Subcutaneous adipose tissue (tissue), 4 donors: Measurements from ENCODE around the gene GPATCH3. TPM values are rescaled to one million over a fixed set of nuclear protein-coding genes. Genes with fewer than 3 reads are reported as not detected.

Experiments used
- total RNA-seq, 4 donors: library from RNA; depleted of rRNA; stranded (reverse); fragments of >200 nt; gene quantifications; one replicate each; pipeline ENCODE4 v1.1.0, GENCODE V29; 2016
- TF ChIP-seq, protein P1 (sequence below): fragments of 450-650 bp; IDR thresholded peaks from one replicate; pipeline ENCODE4 v1.5.1; 2016; ENCODE audit warnings: low read depth, mild to moderate bottlenecking, control low read depth, antibody characterized with exemption, moderate library complexity

Gene GPATCH3
- total RNA-seq, 4 donors from 2014 or later: 6.2 to 20.9 (median 14.4) TPM

DNA sequence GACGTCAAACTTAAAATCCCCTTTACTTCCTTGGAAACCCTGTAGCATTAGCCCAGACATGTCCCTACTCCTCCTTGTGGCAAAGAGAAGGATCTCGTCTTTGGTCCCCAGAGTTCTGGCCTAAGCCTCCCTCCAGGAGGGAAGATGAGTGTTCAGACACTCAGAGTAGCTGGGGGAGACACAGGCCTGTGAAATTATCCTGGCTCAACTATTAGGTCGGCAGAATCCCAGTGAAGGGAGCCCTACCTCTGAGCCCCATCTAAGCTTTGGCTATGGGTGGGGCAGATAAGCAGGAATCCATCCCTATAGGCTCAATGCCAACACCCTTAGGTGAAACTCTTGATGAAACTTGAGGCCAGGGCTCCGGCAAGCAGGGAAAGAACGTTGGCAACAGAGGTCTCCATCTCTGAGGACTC lies 39.0 kb downstream of the GPATCH3 start:
- TF ChIP-seq, protein P1, sequence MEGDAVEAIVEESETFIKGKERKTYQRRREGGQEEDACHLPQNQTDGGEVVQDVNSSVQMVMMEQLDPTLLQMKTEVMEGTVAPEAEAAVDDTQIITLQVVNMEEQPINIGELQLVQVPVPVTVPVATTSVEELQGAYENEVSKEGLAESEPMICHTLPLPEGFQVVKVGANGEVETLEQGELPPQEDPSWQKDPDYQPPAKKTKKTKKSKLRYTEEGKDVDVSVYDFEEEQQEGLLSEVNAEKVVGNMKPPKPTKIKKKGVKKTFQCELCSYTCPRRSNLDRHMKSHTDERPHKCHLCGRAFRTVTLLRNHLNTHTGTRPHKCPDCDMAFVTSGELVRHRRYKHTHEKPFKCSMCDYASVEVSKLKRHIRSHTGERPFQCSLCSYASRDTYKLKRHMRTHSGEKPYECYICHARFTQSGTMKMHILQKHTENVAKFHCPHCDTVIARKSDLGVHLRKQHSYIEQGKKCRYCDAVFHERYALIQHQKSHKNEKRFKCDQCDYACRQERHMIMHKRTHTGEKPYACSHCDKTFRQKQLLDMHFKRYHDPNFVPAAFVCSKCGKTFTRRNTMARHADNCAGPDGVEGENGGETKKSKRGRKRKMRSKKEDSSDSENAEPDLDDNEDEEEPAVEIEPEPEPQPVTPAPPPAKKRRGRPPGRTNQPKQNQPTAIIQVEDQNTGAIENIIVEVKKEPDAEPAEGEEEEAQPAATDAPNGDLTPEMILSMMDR: no peak

DNA sequence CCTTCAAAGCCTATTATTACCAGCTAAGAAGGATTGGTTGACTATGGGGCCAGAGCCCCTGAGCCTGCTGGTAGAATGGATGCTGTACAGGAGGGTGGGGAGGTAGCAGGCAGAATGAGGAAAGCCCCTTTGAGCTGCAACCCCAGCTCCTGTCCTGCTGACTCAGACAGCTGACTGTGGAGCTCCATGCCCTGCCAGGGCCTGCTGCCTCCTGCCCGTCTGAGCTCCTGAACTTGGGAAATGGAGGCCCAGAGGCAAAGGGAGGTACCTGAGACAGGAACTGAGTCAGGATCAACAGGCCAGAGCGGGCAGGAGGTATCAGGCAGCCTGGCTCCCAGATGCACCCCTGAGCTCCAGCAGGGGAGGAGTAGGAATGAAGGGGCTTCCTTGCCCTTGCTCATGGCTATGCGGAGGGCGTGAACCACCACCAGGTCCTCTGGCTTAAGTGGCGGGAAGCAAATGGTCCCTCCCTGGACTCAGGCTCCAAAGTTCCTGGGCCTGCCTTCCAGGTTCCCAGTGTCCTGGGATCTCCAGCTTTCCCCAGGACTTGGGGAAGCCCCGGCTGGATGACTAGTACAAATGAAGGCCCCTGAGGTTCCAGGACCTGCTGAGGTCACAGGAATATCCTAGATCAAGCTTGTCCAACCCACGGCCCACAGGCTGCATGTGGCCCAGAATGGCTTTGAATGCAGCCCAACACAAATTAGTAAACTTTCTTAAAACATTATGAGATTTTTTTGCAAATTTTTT lies 41.2 kb downstream of the GPATCH3 start:
- TF ChIP-seq, protein P1: no peak

DNA sequence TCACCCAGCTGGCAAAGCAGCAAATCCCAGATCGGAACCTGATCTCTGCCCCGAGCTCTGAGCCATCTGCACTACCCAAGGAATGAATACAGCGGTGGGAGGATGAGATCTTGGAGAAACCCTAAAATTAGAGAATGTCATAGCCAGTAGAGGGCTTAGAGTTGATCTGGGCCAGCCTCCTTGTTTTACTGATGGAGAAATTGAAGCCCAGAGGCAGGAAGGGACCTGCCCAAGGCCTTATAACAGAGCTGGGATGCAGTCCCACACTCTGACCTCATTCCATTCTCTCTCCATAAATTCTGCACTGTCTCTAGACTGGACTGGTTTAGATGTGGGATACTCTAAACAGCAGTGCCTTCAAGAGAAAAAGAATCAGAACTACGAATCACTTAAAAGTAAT lies 42.1 kb downstream of the GPATCH3 start:
- TF ChIP-seq, protein P1: no peak

DNA sequence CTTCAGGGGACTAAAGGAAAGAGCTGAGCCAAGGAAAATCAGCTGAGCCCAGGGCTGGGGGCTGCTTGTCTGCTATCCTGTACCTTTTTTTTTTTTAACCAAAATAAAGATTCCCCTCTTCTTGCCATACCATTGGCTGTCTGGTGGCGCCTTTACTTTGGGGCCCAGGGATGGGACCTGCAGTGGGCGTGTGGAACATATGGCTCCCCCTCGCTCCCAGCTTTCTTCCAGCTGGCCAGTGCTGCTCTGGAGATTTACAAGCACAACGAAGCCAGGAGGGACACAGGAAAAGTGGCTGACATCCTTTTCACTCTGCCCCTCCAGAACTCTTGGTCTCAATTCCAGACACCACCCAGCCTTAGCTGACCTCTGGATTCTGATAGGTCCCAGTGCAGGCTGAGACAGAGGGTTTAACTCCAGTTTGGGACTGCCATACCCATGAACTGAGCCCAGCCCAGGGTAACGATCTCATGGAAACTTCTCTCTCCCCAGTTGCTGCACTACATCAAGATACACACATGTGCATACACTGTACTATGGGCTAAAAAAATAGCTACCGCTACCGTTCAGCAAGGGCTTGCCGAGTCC lies 42.7 kb downstream of the GPATCH3 start:
- TF ChIP-seq, protein P1: no peak

DNA sequence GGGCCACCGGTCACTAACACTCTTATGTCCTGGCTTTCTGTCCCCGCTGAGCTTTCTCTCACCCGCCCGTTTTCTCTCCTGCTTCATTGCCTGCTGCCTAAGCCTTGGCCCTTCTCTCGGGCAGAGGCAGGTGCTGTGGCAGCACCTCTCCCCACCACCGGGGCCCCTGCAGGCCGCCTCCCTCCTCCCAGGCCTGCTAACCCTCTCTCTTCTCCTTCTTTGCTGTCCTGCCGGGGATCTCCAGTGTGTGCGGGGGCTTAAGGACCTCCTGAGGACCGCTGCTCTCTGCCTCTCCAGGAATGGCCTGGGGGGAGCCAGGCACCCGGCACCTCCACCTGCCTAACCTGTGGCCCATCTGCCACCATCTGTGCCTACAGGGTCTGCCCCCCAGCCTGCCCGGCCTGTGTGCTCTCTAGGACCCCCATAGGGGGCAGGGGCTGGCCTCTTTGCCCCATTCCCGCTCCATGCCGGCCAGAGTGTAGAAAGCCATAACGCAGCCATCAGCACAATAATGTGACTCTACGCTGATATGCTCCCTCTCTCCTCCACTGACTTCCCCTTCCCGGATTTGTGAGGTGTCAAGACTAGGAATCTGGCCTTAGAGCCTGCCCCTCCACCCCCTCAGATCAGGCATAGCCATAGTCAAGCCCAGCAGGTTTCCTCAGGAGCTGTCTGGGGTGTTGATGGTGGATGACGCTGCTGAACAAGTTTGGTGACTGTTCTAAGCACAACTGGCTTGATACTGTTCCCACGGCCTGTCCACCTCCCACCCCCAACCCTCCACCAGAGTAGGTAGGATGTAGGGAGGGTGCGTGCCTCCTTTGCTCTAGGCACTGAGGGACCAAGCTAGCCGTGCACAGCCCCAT lies 43.4 kb downstream of the GPATCH3 start:
- TF ChIP-seq, protein P1: no peak

DNA sequence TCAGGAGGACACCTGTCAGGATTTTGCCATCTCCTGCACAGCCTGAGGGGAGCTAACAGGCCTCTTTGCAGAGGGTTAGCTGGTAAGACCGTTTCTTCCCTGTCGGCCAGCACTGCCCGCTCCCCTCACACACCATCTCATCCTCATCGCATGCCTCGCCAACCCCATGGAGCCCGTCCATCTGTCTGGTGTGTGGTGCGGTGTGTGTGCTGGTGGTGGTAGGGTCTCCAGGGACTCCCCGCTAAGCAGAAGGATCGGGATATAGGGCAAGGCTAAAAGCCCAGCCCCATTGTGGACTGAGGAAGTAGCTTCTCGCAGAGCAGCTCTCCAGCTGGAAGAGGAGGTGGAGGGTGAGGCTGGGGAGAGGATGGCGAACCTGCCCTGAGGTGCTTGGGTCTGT lies 44.1 kb downstream of the GPATCH3 start:
- TF ChIP-seq, protein P1: no peak

DNA sequence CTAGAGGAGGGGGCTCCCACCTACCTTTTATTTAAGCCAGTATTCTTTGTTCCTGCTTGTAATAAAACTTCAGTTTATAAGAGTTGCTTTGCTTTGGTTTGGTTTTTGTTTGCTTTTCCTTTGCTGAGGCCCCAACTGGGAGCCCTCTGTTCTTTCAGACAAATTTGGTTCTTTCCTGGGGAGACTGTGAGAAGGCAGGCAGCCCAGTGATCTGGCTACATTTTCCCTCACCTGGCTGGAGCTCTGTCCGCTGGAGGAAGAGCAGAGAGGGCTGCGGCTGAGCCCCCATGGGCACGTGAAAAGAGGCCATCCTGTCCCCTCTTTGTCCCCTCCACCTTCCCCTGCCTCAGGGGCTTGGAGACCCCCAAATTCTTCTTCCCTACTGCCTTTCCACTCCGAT lies 44.6 kb downstream of the GPATCH3 start:
- TF ChIP-seq, protein P1: no peak
